CD14-positive monocyte (primary cell): ENCODE results near the gene C8B. TPM values are rescaled to one million over a fixed set of nuclear protein-coding genes. Genes with fewer than 3 reads are reported as not detected.

Source experiments
- DNase-seq, 3 donors: peaks; one replicate each; pipeline ENCODE4 v3.0.0-alpha.2; 2011 to 2022
- H2AFZ ChIP-seq: 2 replicates; pipeline ENCODE4 v1.6.0; 2012; ENCODE audit warnings: mild to moderate bottlenecking, low read depth, low read length, inconsistent platforms; ENCODE audit not compliant: insufficient read depth, poor library complexity, severe bottlenecking
- H3K27ac ChIP-seq, 2 donors: 1 replicate in 1 of 2; 2 replicates in 1 of 2; pipeline ENCODE4 v1.5.1; 2012 to 2013; ENCODE audit warnings: low read length in 2 of 2, control low read depth in 1 of 2, inconsistent platforms in 1 of 2, low read depth in 1 of 2, mild to moderate bottlenecking in 1 of 2
- H3K27me3 ChIP-seq, 2 donors: one replicate each; pipeline versions ENCODE4 v1.6.0 to v1.6.1; 2011 to 2013; ENCODE audit warnings: low read length in 2 of 2; ENCODE audit not compliant: control insufficient read depth in 2 of 2, insufficient read depth in 2 of 2
- H3K36me3 ChIP-seq, 2 donors: replicated peaks in 1 of 2; 1 replicate in 1 of 2; 2 replicates in 1 of 2; pipeline versions ENCODE4 v1.5.1 to v1.6.1; 2012 to 2013; ENCODE audit warnings: low read length in 2 of 2, control low read depth in 1 of 2, inconsistent platforms in 1 of 2, mild to moderate bottlenecking in 1 of 2; ENCODE audit not compliant: insufficient read depth in 2 of 2, control insufficient read depth in 1 of 2
- H3K4me1 ChIP-seq, 2 donors: 1 replicate in 1 of 2; 2 replicates in 1 of 2; pipeline versions ENCODE4 v1.5.1 to v1.6.1; 2012 to 2013; ENCODE audit warnings: low read length in 2 of 2, control low read depth in 1 of 2, inconsistent platforms in 1 of 2, mild to moderate bottlenecking in 1 of 2, moderate library complexity in 1 of 2; ENCODE audit not compliant: insufficient read depth in 2 of 2, control insufficient read depth in 1 of 2
- H3K4me2 ChIP-seq: replicated peaks from 2 replicates; pipeline ENCODE3; 2012; ENCODE audit warnings: low read length, moderate library complexity, mild to moderate bottlenecking; ENCODE audit not compliant: poor library complexity, severe bottlenecking; ENCODE audit errors: extremely low read depth
- H3K4me3 ChIP-seq, 3 experiments: fragments of 200-600 bp in 1 of 3; sonication (generic) in 1 of 3; replicated peaks in 1 of 3; 1 replicate in 2 of 3; 2 replicates in 1 of 3; pipeline ENCODE4 v1.5.1; 2011 to 2013; ENCODE audit warnings: low read length in 3 of 3, mild to moderate bottlenecking in 3 of 3, control low read depth in 2 of 3, low read depth in 2 of 3, inconsistent platforms in 1 of 3, moderate library complexity in 1 of 3
- H3K79me2 ChIP-seq: 2 replicates; pipeline ENCODE4 v1.6.0; 2012; ENCODE audit warnings: mild to moderate bottlenecking, control low read depth, inconsistent platforms, low read length, moderate library complexity; ENCODE audit not compliant: insufficient read depth
- H3K9ac ChIP-seq: 2 replicates; pipeline ENCODE4 v1.6.0; 2017; ENCODE audit warnings: low read length, mild to moderate bottlenecking; ENCODE audit not compliant: insufficient read depth, poor library complexity, severe bottlenecking
- H3K9me3 ChIP-seq, 2 donors: replicated peaks in 1 of 2; 1 replicate in 1 of 2; 2 replicates in 1 of 2; pipeline versions ENCODE4 v1.5.1 to v1.6.1; 2012 to 2013; ENCODE audit warnings: low read length in 2 of 2, control low read depth in 1 of 2; ENCODE audit not compliant: control insufficient read depth in 1 of 2, insufficient read depth in 1 of 2
- H4K20me1 ChIP-seq: 2 replicates; pipeline ENCODE4 v1.6.0; 2012; ENCODE audit warnings: mild to moderate bottlenecking, low read length, control low read depth, moderate library complexity; ENCODE audit not compliant: insufficient read depth
- H3K27ac Mint-ChIP-seq, 7 donors: one replicate each; pipeline ENCODE4 v1.8.0; 2020; ENCODE audit warnings: mild to moderate bottlenecking in 7 of 7, mixed read lengths in 7 of 7, moderate library complexity in 6 of 7, inconsistent platforms in 2 of 7
- H3K27me3 Mint-ChIP-seq, 3 donors: one replicate each; pipeline ENCODE4 v1.8.0; 2021 to 2022; ENCODE audit warnings: low read depth in 3 of 3, mild to moderate bottlenecking in 3 of 3, mixed read lengths in 3 of 3, moderate library complexity in 3 of 3, inconsistent platforms in 1 of 3
- H3K36me3 Mint-ChIP-seq, 2 donors: one replicate each; pipeline ENCODE4 v1.8.0; 2020; ENCODE audit warnings: mixed read lengths in 2 of 2, inconsistent platforms in 1 of 2, mild to moderate bottlenecking in 1 of 2
- H3K4me1 Mint-ChIP-seq: one replicate; pipeline ENCODE4 v1.8.0; 2020; ENCODE audit warnings: mild to moderate bottlenecking, mixed read lengths
- H3K4me3 Mint-ChIP-seq, 2 donors: one replicate each; pipeline ENCODE4 v1.8.0; 2020; ENCODE audit warnings: mild to moderate bottlenecking in 2 of 2, mixed read lengths in 2 of 2, moderate library complexity in 1 of 2
- H3K9me3 Mint-ChIP-seq, 7 donors: one replicate each; pipeline ENCODE4 v1.8.0; 2020 to 2022; ENCODE audit warnings: mixed read lengths in 7 of 7, mild to moderate bottlenecking in 6 of 7, moderate library complexity in 6 of 7, inconsistent platforms in 2 of 7
- WGBS: methylation state at CpG from one replicate; pipeline ENCODE4 v1.1.5; 2013; ENCODE audit warnings: missing lambda C conversion rate; ENCODE audit not compliant: insufficient coverage; 5-methylcytosine and 5-hydroxymethylcytosine counted together
- intact Hi-C, 2 donors: fragments of 100-400 bp; cut with micrococcal nuclease; formaldehyde crosslinking; loops; one replicate each; pipeline versions ENCODE4 v1.15.0 to v1.15.1; 2023
- polyA plus RNA-seq, 3 donors: library from polyadenylated mRNA; depleted of rRNA in 1 of 3; unstranded in 2 of 3; stranded (reverse) in 1 of 3; fragments of 300-500 nt in 2 of 3; fragments of >200 nt in 1 of 3; fragmentation: Illumina TruSeq in 2 of 3; gene quantifications; 1 replicate in 2 of 3; 2 replicates in 1 of 3; pipeline ENCODE4 v1.2.3, GENCODE V29; 2012 to 2021
- TF ChIP-seq, protein P1 (sequence below): fragments of 200-600 bp; IDR thresholded peaks from one replicate; pipeline ENCODE4 v1.8.0; 2022; ENCODE audit warnings: antibody characterized with exemption, mild to moderate bottlenecking

Gene C8B
- polyA plus RNA-seq, 3 donors, result not detected

- Histone ChIP-seq H3K9me3 (no peaks in the 10 kb centered on the region), H3K27ac (no peak overlapping the region), H4K20me1 (no peaks in the 10 kb centered on the region), H3K4me1 (no peaks in the 10 kb centered on the region), H2AFZ (no peak overlapping the region), H3K9ac (no peak overlapping the region), H3K4me2 (no peak overlapping the region), H3K79me2 (no peaks in the 10 kb centered on the region), H3K27me3 (no peaks in the 10 kb centered on the region), H3K36me3 (no peaks in the 10 kb centered on the region), H3K4me3 (no peak overlapping the region)
- Mint-ChIP-seq H3K36me3 (no peaks in the 10 kb centered on the region), H3K4me1 (no peaks in the 10 kb centered on the region), H3K27me3 (peaks cover 3 to 6% (median 6%) of the 10 kb centered on the region in 3 donors), H3K27ac (no peak overlapping the region), H3K4me3 (no peak overlapping the region), H3K9me3 (peaks cover 0 to 11% (median 1%) of the 10 kb centered on the region in 7 donors)
- intact Hi-C loops, result no loop called here
- no CpG with 5 or more reads among the region's 3 CpGs for WGBS
- DNase-seq, result no peak
- TF ChIP-seq, protein P1, sequence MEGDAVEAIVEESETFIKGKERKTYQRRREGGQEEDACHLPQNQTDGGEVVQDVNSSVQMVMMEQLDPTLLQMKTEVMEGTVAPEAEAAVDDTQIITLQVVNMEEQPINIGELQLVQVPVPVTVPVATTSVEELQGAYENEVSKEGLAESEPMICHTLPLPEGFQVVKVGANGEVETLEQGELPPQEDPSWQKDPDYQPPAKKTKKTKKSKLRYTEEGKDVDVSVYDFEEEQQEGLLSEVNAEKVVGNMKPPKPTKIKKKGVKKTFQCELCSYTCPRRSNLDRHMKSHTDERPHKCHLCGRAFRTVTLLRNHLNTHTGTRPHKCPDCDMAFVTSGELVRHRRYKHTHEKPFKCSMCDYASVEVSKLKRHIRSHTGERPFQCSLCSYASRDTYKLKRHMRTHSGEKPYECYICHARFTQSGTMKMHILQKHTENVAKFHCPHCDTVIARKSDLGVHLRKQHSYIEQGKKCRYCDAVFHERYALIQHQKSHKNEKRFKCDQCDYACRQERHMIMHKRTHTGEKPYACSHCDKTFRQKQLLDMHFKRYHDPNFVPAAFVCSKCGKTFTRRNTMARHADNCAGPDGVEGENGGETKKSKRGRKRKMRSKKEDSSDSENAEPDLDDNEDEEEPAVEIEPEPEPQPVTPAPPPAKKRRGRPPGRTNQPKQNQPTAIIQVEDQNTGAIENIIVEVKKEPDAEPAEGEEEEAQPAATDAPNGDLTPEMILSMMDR, result no peak
Measured at GRCh38 chr1:56967355-56967754, 1.5 kb upstream of the C8B start.

- Histone ChIP-seq H3K27me3 (no peaks in the 10 kb centered on the region), H3K4me1 (no peaks in the 10 kb centered on the region), H3K9me3 (no peaks in the 10 kb centered on the region), H3K27ac (no peak overlapping the region), H3K79me2 (no peaks in the 10 kb centered on the region), H3K36me3 (no peaks in the 10 kb centered on the region), H3K4me3 (no peak overlapping the region), H3K9ac (no peak overlapping the region), H4K20me1 (no peaks in the 10 kb centered on the region), H2AFZ (no peak overlapping the region), H3K4me2 (no peak overlapping the region)
- intact Hi-C loops, result no loop called here
- no peak overlapping the region for H3K4me3 Mint-ChIP-seq
- WGBS, result no CpG with 5 or more reads among the region's 1 CpG
- peaks cover 0 to 10% (median 1%) of the 10 kb centered on the region in 7 donors for H3K9me3 Mint-ChIP-seq
- no peak for DNase-seq
- no peaks in the 10 kb centered on the region for H3K36me3 Mint-ChIP-seq
- TF ChIP-seq, protein P1, result no peak
- peaks cover 3 to 6% (median 6%) of the 10 kb centered on the region in 3 donors for H3K27me3 Mint-ChIP-seq
- no peak overlapping the region for H3K27ac Mint-ChIP-seq
- H3K4me1 Mint-ChIP-seq, result no peaks in the 10 kb centered on the region
Measured at GRCh38 chr1:56966698-56966999, 834 bp upstream of the C8B start.
